NCI-H748 treated with DMSO at 0.1 percent for 48 hours (cell line): ENCODE measurements around the gene NEU4.

Experiments
- DNase-seq: peaks from one replicate; lab custom pipeline; 2025; lab: John Stamatoyannopoulos, UW

Gene NEU4

DNA sequence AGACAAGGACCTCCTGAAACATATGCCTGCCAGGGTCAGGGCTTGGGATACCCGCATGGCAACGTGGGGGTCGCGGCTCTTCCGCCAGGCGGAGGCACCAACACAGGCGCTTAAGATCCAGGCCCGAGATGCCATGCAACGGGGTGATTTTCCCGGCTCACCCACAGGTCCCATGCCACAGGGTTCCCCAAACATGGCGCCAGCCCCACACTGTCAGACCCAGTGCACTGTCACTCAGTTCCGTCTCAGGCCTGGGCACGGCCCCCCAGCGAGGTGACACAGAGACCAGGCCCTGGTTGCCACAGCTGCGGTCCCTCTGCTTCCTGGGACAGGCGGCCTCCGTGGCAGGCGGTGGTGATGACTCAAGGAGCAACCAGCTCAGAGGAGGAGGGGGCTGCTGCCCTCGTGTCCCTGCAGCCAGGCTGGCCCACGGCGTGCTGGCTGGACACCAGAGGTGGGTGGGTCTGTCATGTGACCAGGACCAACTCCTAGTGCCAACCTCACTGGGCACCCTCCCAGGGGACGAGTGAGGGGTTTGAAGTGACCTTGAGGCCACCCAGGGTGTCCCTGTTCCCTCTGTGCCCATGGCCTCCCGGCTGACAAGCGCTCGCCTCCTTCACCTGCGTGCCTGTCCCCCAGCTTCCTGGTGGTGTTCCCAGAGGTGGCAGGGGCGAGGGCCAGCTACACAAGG lies 44.8 kb downstream of the NEU4 start:
- DNase-seq = no peak

- no peak for DNase-seq
Measured at GRCh38 chr2:241854342-241855244, 45.6 kb downstream of the NEU4 start.

DNA sequence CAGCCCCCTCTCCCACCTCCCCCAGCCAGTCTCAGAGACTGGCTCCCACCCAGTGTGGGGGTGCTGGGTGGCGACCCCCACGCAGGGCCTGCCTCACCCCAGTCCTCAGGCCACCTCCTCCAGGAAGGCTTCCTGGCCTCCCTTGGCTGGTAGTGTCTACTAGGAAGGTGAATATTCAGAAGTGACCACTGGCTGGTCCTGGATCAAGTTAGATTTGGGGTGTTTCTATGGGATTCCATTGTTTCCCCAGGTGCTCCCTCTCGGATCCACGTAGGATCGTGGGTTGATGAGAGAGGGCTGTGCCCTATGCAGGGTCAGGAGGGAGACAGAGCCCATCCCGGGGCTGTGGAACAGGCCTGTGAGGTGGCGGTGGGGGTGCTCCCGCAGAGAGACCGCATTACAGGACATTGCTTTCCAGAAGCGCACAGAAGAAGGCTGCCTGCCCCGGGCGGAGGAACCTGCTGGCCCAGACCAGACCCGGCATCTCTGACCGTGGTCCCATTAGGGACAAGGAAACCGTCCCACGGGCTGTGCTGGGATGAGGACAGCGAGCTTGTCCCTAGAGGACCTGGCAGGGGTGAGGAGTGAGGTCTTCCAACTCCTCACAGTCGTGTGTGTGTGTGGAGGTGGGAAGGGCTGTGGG lies 46.4 kb downstream of the NEU4 start:
- no peak for DNase-seq

GRCh38 chr2:241855888-241856422 lies 47.0 kb downstream of the NEU4 start:
- no peak for DNase-seq

DNA sequence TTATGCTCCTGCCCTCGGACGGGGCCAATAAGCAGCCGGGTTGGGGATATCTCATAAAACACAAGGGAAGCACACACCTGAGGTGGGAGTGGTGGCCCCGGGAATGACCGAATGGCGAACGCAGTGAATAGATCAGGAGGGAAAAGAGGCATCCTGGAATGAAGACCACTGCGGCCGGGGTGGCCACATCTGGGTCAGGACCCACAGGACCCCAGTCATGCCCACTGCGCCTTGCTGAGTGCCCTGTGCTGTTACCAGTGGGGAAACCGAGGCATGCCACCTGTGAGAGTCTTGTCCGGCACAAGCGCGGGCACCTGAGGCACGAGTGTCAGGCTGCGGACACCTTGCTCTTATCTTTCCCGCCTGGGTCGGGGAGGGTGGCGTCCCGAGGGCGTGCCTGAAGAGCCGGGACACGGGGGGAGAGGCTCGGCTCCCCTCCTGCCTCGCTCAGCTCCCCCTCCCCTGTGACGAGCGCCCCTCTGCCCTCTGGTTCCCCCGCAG lies 48.1 kb downstream of the NEU4 start:
- DNase-seq = no peak

DNA sequence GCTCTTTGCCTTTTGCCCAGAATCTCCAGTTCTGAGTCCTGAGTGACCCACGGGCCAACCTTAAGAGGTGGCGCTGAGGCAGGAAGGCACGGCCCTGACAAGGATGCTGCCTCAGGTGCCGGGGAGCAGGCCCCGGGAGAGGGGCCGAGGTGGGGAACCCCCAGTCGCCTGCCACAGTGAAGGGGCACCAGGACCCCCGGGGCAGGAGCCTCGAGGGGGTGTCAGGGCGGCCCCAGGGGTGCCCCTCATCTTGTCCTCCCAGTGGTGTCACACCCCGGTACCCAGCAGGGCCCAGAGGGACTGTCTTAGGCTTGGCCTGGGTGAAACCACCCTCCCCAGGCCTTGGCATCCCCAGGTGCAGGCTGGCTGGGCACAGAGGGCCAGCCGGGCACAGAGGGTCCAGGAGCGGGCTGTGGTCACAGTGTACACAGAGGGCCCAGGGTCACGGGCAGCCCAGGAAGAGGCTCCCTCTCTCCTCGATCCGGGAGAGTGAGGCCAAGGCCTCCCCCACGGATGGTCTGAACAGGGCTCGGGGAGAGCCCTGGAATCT lies 48.7 kb downstream of the NEU4 start:
- no peak for DNase-seq

DNA sequence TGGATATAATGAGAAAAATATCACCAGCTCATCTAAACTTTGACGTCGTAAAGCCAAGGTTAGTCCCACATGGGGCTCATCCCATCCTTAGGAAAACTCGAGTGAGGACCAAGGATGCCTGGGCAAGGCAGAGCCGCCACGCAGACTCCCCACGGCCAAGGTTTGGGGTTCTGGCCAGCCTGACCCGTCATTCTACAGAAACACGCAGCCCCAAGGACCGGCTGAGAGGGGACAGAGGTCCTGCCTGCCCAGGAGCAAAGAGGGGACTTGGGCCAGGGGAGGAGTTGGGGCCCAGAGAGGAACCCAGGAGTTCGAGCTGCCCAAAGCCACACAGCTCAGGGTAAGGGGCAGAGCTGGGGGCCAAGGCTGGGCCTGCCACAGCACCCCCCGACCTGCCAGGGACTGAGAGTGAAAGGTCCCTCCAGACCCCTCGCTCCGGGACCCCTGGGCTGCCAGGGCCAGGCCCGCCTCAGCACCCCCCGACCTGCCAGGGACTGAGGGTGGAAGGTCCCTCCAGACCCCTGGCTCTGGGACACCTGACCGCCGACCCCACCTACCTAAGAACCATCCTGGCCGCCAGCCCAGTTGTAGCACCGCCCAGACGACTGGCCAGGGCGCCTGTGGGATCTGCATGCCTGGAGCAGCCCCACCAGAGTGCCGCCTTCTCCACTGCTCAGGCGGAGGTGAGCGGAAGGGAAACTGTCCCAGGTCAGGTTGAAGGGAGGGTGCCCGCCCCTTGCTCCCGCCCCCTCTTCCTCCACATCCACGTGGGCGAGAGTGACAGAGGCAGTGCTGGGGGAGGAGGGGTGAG lies 49.4 kb downstream of the NEU4 start, which contains the start of gene PDCD1:
Gene PDCD1, minus strand, starts transcription at position 689 of the 811 bp plus-strand sequence. Its CDS starts 56 bp downstream, at position 633.
- no peak for DNase-seq

GRCh38 chr2:241859017-241859435 lies 50.0 kb downstream of the NEU4 start:
- DNase-seq = no peak

GRCh38 chr2:241859436-241860183 lies 50.6 kb downstream of the NEU4 start:
- DNase-seq = no peak

DNA sequence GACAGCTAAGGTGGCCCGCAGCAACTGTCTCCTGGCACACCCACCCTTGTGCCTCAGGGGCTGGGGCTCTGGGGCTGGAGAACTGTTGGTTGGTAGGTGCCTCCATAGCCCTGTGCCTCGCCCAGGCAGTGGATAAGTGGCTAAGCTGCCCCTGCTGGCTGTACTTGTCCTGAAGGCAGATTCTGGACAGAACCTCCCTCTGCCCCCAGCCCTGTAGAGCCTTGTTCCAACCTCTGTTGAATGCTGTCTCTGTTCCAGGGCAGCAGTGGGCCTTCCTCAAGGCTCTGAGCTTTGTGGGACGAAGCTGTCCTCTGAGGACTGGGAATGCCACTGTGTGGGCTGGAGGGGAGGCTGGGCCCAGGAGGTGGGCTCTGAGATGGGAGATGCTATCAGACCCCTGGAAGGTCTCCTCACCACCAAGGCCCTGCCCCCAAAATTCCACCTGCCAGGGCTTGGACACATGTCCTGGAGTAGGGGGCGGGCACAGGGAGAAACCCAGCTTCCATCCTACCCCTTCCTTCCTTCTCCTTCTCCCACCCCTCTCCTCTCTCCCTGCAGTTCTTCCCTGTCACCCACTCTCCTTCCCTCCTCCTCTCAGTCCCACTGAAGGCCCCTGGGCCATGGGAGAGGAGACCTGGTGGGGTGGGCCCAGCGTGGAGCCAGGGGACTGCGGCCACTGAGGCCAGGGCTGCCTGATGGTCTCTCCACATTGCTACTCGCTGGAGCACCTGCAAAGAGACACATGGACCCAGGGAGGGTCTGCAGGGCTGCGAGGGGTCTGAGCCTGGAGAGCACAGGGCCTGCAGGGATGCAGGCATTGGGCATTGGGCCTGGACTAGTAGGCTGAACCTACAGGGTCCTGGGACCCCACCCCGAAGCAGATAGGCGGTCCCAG lies 51.4 kb downstream of the NEU4 start:
- DNase-seq = no peak

DNA sequence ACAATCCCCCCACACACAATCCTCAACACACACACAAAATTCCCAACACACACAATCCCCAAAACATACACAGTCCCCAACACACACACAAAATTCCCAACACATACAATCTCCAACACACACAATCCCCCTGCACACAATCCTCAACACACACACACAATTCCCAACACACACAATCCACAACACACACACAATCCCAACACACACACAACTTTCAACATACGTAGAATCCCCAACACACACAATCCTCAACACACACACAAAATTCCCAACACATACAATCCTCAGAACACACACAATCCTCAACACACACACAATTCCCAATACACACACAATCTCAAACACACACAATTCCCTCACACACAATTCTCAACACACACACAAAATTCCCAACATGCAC lies 52.3 kb downstream of the NEU4 start:
- no peak for DNase-seq

DNA sequence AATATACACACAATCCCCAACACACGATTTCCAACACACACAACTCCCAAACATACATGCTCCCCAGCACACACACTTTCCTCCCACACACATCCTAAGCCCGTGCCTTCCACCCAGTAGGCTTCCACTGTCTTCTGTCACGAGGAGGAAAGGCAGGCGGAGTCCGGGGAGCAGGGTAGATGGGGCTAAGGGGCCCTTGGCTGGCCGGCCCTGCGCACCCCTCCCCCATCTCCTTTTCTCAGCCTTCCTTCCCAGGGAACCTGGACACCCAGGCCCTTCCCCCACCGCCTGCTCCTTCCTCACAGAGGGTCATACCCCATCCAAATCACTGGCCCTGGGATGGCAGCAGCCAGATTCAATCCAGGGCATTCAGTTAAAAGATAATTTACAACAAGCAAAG lies 53.1 kb downstream of the NEU4 start:
- DNase-seq = no peak

- no peak for DNase-seq
Measured at GRCh38 chr2:241862775-241863535, 54.0 kb downstream of the NEU4 start.

GRCh38 chr2:241863536-241863954 lies 54.6 kb downstream of the NEU4 start:
- no peak for DNase-seq

DNA sequence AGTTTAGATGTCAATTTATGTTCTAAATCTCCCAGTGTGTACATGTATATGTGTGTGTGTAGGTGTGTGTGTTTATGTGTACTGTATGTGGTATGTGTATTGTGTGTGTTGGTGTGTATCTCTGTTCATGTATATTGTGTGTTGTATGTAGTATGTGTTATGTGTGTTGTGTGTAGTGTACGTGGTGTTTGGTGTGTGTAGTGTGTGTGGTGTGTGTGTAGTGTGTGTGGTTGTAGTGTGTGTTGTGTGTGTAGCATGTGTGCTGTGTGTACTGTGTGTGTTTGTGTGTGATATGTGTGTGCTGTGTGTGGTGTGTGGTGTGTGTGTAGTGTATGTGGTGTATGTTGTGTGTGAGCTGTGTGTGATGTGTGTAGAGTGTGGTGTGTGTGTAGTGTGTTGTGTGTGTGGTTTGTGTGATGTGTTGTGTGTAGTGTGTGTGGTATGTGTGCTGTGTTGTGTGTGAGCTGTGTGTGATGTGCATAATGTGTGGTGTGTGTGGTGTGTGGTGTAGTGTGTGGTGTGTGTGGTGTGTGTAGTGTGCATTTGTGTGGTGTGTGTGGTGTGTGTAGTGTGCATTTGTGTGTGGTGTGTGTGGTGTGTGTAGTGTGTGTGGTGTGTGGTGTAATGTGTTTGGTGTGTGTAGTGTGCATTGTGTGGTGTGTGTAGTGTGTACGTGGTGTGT lies 55.3 kb downstream of the NEU4 start:
- no peak for DNase-seq

DNA sequence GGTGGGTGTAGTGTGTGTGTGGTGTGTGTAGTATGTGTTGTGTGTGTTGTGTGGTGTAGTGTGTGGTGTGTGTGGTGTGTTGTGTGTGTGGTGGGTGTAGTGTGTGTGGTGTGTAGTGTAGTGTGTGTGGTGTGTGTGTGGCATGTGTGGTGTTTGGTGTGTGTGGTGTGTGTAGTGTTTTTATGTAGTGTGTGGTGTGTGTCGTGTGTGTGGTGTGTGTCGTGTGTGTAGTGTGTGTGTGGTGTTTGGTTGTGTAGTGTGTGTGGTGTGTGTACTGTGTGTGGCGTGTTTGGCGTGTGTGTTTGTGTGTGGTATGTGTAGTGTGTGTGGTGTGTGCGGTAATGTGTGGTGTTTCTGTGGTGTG lies 55.8 kb downstream of the NEU4 start:
- DNase-seq = no peak

GRCh38 chr2:241865416-241865956 lies 56.5 kb downstream of the NEU4 start:
- DNase-seq = no peak
